ENCODE results near the gene TNS3. TPM values are rescaled to one million over a fixed set of nuclear protein-coding genes. Genes with fewer than 3 reads are reported as not detected.

TNS3 gene
- total and polyA plus RNA-seq, 10 of the 15 experiments (the other 5 are each of a cell fraction or from before 2014, with no cell fraction given), result 0.27 to 2.7 (median 0.79) TPM

GRCh38 chr7:47531584-47532492 is 50.1 kb downstream of the TNS3 start:
- 67% methylated on average over 17 of the region's 17 CpGs for WGBS (ENCODE audit: insufficient coverage, insufficient replicate concordance, low lambda C conversion rate, missing lambda C conversion rate)
- H2AFZ ChIP-seq (ENCODE audit: control insufficient read depth, low read depth, low read length), result no peak overlapping the region
- no peaks in the 10 kb centered on the region for H3K36me3 ChIP-seq (ENCODE audit: control insufficient read depth in 2 of 2, insufficient read depth in 2 of 2, low read length in 1 of 2)
- DNase-seq (ENCODE audit: low read depth, low spot score) (no peak), ATAC-seq (no peak), FAIRE-seq (no peak)
- intact Hi-C loops (cut with micrococcal nuclease; ENCODE audit: unreplicated experiment) (no loop called here), in situ Hi-C loops (cut with MboI) (no loop called here)
- ChIA-PET POLR2A (no interaction called here), RAD21 (ENCODE audit: unreplicated experiment) (no interaction called here), CTCF (no interaction called here), SMC1A (ENCODE audit: uncharacterized antibody, unreplicated experiment) (interaction anchor here (0.6 kb wide), 1 partner anchor 265 kb away, joined by 3 read pairs; no protein-coding TSS in a partner anchor)
- H3K27me3 ChIP-seq (replicated peaks in 1 of 2; ENCODE audit: control insufficient read depth in 2 of 2, insufficient read depth in 2 of 2, low read length in 1 of 2), result 0 out of 4 replicates have a peak, but pooled peaks cover 0 to 1% of the 10 kb centered on the region in 2 experiments
- H3K9ac ChIP-seq (ENCODE audit: control insufficient read depth, insufficient read depth, low read length), result no peak overlapping the region
- no peaks in the 10 kb centered on the region for H3K79me2 ChIP-seq (ENCODE audit: control insufficient read depth, insufficient read depth, low read length)
- H3K27ac ChIP-seq (ENCODE audit: control insufficient read depth, insufficient read depth), result no peak overlapping the region
- H3K4me2 ChIP-seq (ENCODE audit: control insufficient read depth, insufficient read depth), result no peak overlapping the region
- no peaks in the 10 kb centered on the region for H3K4me1 ChIP-seq (ENCODE audit: control insufficient read depth, insufficient read depth, low read length)
- TF ChIP-seq TARDBP (IDR thresholded peaks at IDR 0.05; ENCODE audit: borderline replicate concordance), result no peak
- TF ChIP-seq JUND (IDR thresholded peaks at IDR 0.05; ENCODE audit: low read depth, low read length), result no peak
- TF ChIP-seq IKZF1 (conservative IDR thresholded peaks at IDR 0.05), result no peak
- TF ChIP-seq KLF5 (IDR thresholded peaks at IDR 0.05; ENCODE audit: partially characterized antibody), result no peak
- no peak for TF ChIP-seq SIX5 (IDR thresholded peaks at IDR 0.05; ENCODE audit: low read depth, low read length, severe bottlenecking)
- no peak for TF ChIP-seq USF1 (IDR thresholded peaks at IDR 0.05; ENCODE audit: borderline replicate concordance, extremely low read length, insufficient read depth, low read depth, low read length)
- TF ChIP-seq FOS (IDR thresholded peaks at IDR 0.05; ENCODE audit: borderline replicate concordance, extremely low read depth, insufficient read length), result no peak
- no peak for TF ChIP-seq ESRRA (IDR thresholded peaks at IDR 0.05; ENCODE audit: low read length)
- TF ChIP-seq IKZF2 (IDR thresholded peaks at IDR 0.05), result no peak
- TF ChIP-seq STAT1 (conservative IDR thresholded peaks at IDR 0.05), result no peak
- no peak for TF ChIP-seq NFIC (IDR thresholded peaks at IDR 0.05; ENCODE audit: low read depth, low read length)
- no peak for TF ChIP-seq CEBPZ (IDR thresholded peaks at IDR 0.05; ENCODE audit: low read depth, low read length)
- no peak for TF ChIP-seq SMAD5 (IDR thresholded peaks at IDR 0.05; ENCODE audit: low read depth)
- no peak for TF ChIP-seq KDM1A (IDR thresholded peaks at IDR 0.05; ENCODE audit: borderline replicate concordance)
- H4K20me1 ChIP-seq (ENCODE audit: control insufficient read depth, insufficient read depth), result no peaks in the 10 kb centered on the region
- H3K9me3 ChIP-seq (replicated peaks; ENCODE audit: control insufficient read depth, insufficient read depth, low read length), result no peaks in the 10 kb centered on the region
- no peak overlapping the region for H3K4me3 ChIP-seq
- no TSS peak for BruUV-seq (replicated peaks)

Measured in GM12878 (cell line).